H1 (cell line): Measurements from ENCODE around the gene SNAPIN. TPM values are rescaled to one million over a fixed set of nuclear protein-coding genes. Genes with fewer than 3 reads are reported as not detected.

Source experiments
- CTCF ChIA-PET: fragments of 300-600 bp; sonication (Branson Sonifier 250); formaldehyde crosslinking; loops from one replicate; lab custom pipeline; 2021; ENCODE audit not compliant: partially characterized antibody; lab: Charles Lee
- POLR2A ChIA-PET: fragments of 300-600 bp; sonication (Branson Sonifier 250); formaldehyde crosslinking; loops from one replicate; lab custom pipeline; 2021; ENCODE audit warnings: inconsistent platforms; ENCODE audit not compliant: partially characterized antibody; lab: Charles Lee
- DNase-seq, 2 experiments: peaks; one replicate each; pipeline versions ENCODE4 v3.0.0 to v3.0.0-alpha.2; 2010 to 2022; ENCODE audit warnings: low spot score in 2 of 2, low read depth in 1 of 2, mixed read lengths in 1 of 2
- FAIRE-seq: peaks from 2 replicates; lab custom pipeline; 2011; peaks lifted over from hg19 to GRCh38; lab: Jason Lieb, UNC
- H2AFZ ChIP-seq: 2 replicates; pipeline ENCODE4 v1.8.1; 2012; ENCODE audit warnings: low read length, inconsistent platforms
- H2AK5ac ChIP-seq: 2 replicates; pipeline ENCODE4 v1.6.1; 2013; ENCODE audit warnings: low read depth, low read length
- H2BK120ac ChIP-seq: replicated peaks from 2 replicates; pipeline ENCODE3; 2013; ENCODE audit warnings: low read depth, low read length, inconsistent platforms
- H2BK12ac ChIP-seq: 2 replicates; pipeline ENCODE4 v1.6.1; 2013; ENCODE audit warnings: low read depth, low read length
- H2BK15ac ChIP-seq: 2 replicates; pipeline ENCODE4 v1.6.1; 2013; ENCODE audit warnings: low read length
- H2BK20ac ChIP-seq: 2 replicates; pipeline ENCODE4 v1.6.1; 2013; ENCODE audit warnings: low read length
- H2BK5ac ChIP-seq: 2 replicates; pipeline ENCODE4 v1.6.1; 2013; ENCODE audit warnings: low read depth, low read length
- H3K14ac ChIP-seq: 2 replicates; pipeline ENCODE4 v1.6.1; 2013; ENCODE audit warnings: inconsistent platforms; ENCODE audit not compliant: insufficient read length
- H3K18ac ChIP-seq: 2 replicates; pipeline ENCODE4 v1.6.1; 2013; ENCODE audit warnings: low read length; ENCODE audit errors: extremely low read depth
- H3K23ac ChIP-seq: 2 replicates; pipeline ENCODE4 v1.6.1; 2013; ENCODE audit warnings: inconsistent platforms; ENCODE audit not compliant: insufficient read length
- H3K23me2 ChIP-seq: 2 replicates; pipeline ENCODE4 v1.6.1; 2013; ENCODE audit warnings: low read depth, low read length
- H3K27ac ChIP-seq: 2 replicates; pipeline ENCODE4 v1.6.1; 2011; ENCODE audit warnings: low read depth, low read length, inconsistent platforms
- H3K27me3 ChIP-seq, 4 experiments: replicated peaks in 1 of 4; 1 replicate in 1 of 4; 2 replicates in 3 of 4; pipeline versions ENCODE4 v1.6.1 to v1.8.1; 2011 to 2013; ENCODE audit warnings: low read length in 3 of 4, mild to moderate bottlenecking in 3 of 4, inconsistent platforms in 2 of 4, mixed read lengths in 2 of 4, moderate library complexity in 1 of 4; ENCODE audit not compliant: control insufficient read depth in 3 of 4, insufficient read depth in 3 of 4; ENCODE audit errors: extremely low read depth in 1 of 4
- H3K36me3 ChIP-seq, 4 experiments: 2 replicates each; pipeline versions ENCODE4 v1.6.1 to v1.8.1; 2011 to 2013; ENCODE audit warnings: mild to moderate bottlenecking in 4 of 4, low read length in 3 of 4, moderate library complexity in 2 of 4, control low read depth in 1 of 4, inconsistent platforms in 1 of 4; ENCODE audit not compliant: insufficient read depth in 4 of 4, control insufficient read depth in 2 of 4
- H3K4ac ChIP-seq: replicated peaks from 2 replicates; pipeline ENCODE3; 2013; ENCODE audit warnings: low read length, low read depth, mixed read lengths, inconsistent platforms; ENCODE audit not compliant: insufficient read length
- H3K4me1 ChIP-seq, 4 experiments: replicated peaks in 1 of 4; 1 replicate in 1 of 4; 2 replicates in 3 of 4; pipeline versions ENCODE4 v1.6.1 to v1.8.1; 2011 to 2013; ENCODE audit warnings: low read length in 3 of 4, inconsistent platforms in 2 of 4, mixed read lengths in 1 of 4; ENCODE audit not compliant: insufficient read depth in 4 of 4, control insufficient read depth in 3 of 4
- H3K4me2 ChIP-seq, 2 experiments: 2 replicates each; pipeline versions ENCODE4 v1.6.1 to v1.8.1; 2011 to 2013; ENCODE audit warnings: low read depth in 2 of 2, low read length in 2 of 2, control low read depth in 1 of 2, inconsistent platforms in 1 of 2, mild to moderate bottlenecking in 1 of 2; ENCODE audit not compliant: insufficient read depth in 1 of 2
- H3K4me3 ChIP-seq, 4 experiments: fragments of 200-600, 300-600 bp in 1 of 4; sonication (generic), shearing (Covaris generic), sonication (Bioruptor Twin) in 1 of 4; 2 replicates each; pipeline versions ENCODE4 v1.5.1 to v1.8.1; 2011 to 2016; ENCODE audit warnings: low read length in 4 of 4, low read depth in 3 of 4, control low read depth in 2 of 4, inconsistent platforms in 2 of 4, mild to moderate bottlenecking in 2 of 4, mixed read lengths in 1 of 4, moderate library complexity in 1 of 4; ENCODE audit not compliant: insufficient read depth in 2 of 4; ENCODE audit errors: extremely low read depth in 1 of 4
- H3K56ac ChIP-seq: replicated peaks from 2 replicates; pipeline ENCODE3; 2013; ENCODE audit warnings: low read depth, mild to moderate bottlenecking, mixed read lengths, low read length, inconsistent platforms; ENCODE audit not compliant: insufficient read length
- H3K79me1 ChIP-seq: 2 replicates; pipeline ENCODE4 v1.6.1; 2013; ENCODE audit warnings: low read depth, low read length, control low read depth
- H3K79me2 ChIP-seq, 2 experiments: 2 replicates each; pipeline versions ENCODE4 v1.6.1 to v1.8.1; 2012 to 2013; ENCODE audit warnings: low read length in 2 of 2, mild to moderate bottlenecking in 2 of 2, inconsistent platforms in 1 of 2; ENCODE audit not compliant: insufficient read depth in 2 of 2, control insufficient read depth in 1 of 2
- H3K9ac ChIP-seq, 4 experiments: replicated peaks in 1 of 4; 1 replicate in 1 of 4; 2 replicates in 3 of 4; pipeline versions ENCODE4 v1.6.1 to v1.8.1; 2011 to 2013; ENCODE audit warnings: low read depth in 3 of 4, low read length in 3 of 4, control low read depth in 2 of 4, mild to moderate bottlenecking in 2 of 4, moderate library complexity in 2 of 4, inconsistent platforms in 1 of 4; ENCODE audit errors: extremely low read depth in 1 of 4
- H3K9me3 ChIP-seq, 2 experiments: 2 replicates each; pipeline versions ENCODE4 v1.6.1 to v1.8.1; 2012 to 2013; ENCODE audit warnings: mild to moderate bottlenecking in 2 of 2, moderate library complexity in 2 of 2, control low read depth in 1 of 2, inconsistent platforms in 1 of 2, low read depth in 1 of 2, low read length in 1 of 2, mixed read lengths in 1 of 2; ENCODE audit not compliant: insufficient read depth in 2 of 2
- H4K20me1 ChIP-seq, 2 experiments: replicated peaks in 1 of 2; 2 replicates each; pipeline versions ENCODE3 to v1.8.1; 2011 to 2013; ENCODE audit warnings: inconsistent platforms in 2 of 2, low read length in 2 of 2, mild to moderate bottlenecking in 1 of 2; ENCODE audit not compliant: insufficient read depth in 2 of 2, control insufficient read depth in 1 of 2
- H4K5ac ChIP-seq: 2 replicates; pipeline ENCODE4 v1.6.1; 2013; ENCODE audit warnings: low read length, low read depth, mixed read lengths, inconsistent platforms; ENCODE audit not compliant: insufficient read length
- H4K8ac ChIP-seq: 2 replicates; pipeline ENCODE4 v1.8.0; 2013; ENCODE audit warnings: mild to moderate bottlenecking, moderate library complexity, low read length, inconsistent platforms; ENCODE audit not compliant: insufficient read depth; ENCODE audit errors: extremely low read depth
- H4K91ac ChIP-seq: replicated peaks from 2 replicates; pipeline ENCODE3; 2013; ENCODE audit warnings: low read length, mixed read lengths, inconsistent platforms; ENCODE audit not compliant: insufficient read length
- ASH2L ChIP-seq: fragments of 200-600, 300-600 bp; sonication (generic); IDR thresholded peaks from one replicate; pipeline ENCODE4 v1.7.1; 2017; ENCODE audit warnings: low read length
- CBX8 ChIP-seq: fragments of 300-800, 300-1000 bp; sonication (generic); IDR thresholded peaks from 2 replicates; pipeline ENCODE4 v1.7.1; 2016; ENCODE audit warnings: low read depth, low read length, borderline replicate concordance
- CHD1 ChIP-seq: IDR thresholded peaks from 2 replicates; pipeline ENCODE4 v1.6.1; 2012; ENCODE audit warnings: low read depth, low read length, improper control_type of control experiment
- CREB1 ChIP-seq: IDR thresholded peaks from 2 replicates; pipeline ENCODE4 v1.6.1; 2012; ENCODE audit warnings: inconsistent platforms
- KDM1A ChIP-seq: fragments of 200-600, 300-600 bp; sonication (generic); IDR thresholded peaks from 2 replicates; pipeline ENCODE4 v1.7.1; 2016; ENCODE audit warnings: mild to moderate bottlenecking, low read length, borderline replicate concordance
- KDM5A ChIP-seq: fragments of 200-600 bp; IDR thresholded peaks from 2 replicates; pipeline ENCODE4 v1.7.1; 2012; ENCODE audit warnings: mild to moderate bottlenecking, low read length, inconsistent platforms, mixed read lengths
- SIRT6 ChIP-seq: IDR thresholded peaks from one replicate; pipeline ENCODE4 v1.7.1; 2012; ENCODE audit warnings: low read length, inconsistent platforms
- WGBS, 2 experiments: shearing (Covaris generic) in 1 of 2; methylation state at CpG; one replicate each; pipeline versions ENCODE4 v1.1.6 to v1.1.7; 2013 to 2015; ENCODE audit warnings: low lambda C conversion rate in 2 of 2, mixed read lengths in 2 of 2, inconsistent platforms in 1 of 2, low coverage in 1 of 2, missing lambda C conversion rate in 1 of 2; ENCODE audit not compliant: insufficient replicate concordance in 2 of 2, insufficient coverage in 1 of 2, insufficient read length in 1 of 2; ENCODE audit errors: extremely low coverage in 1 of 2, missing lambda C conversion rate in 1 of 2; 5-methylcytosine and 5-hydroxymethylcytosine counted together
- polyA plus RNA-seq, 7 experiments: library from polyadenylated mRNA; depleted of rRNA in 3 of 7; stranded (reverse) in 5 of 7; unstranded in 2 of 7; fragments of >200 nt in 5 of 7; fragments of 200-250 nt in 2 of 7; gene quantifications; 1 replicate in 5 of 7; 2 replicates in 1 of 7; 4 replicates in 1 of 7; pipeline versions ENCODE4 v1.2.1 to v1.2.3, GENCODE V29; 2011 to 2013; ENCODE audit warnings: missing spikeins in 2 of 7, mixed read lengths in 2 of 7
- total RNA-seq: library from RNA; stranded (reverse); fragmentation: NEBNext Ultra II Directional; extraction: Animal tissue kit (Norgen Biotek cat#: 25700); gene quantifications from 2 replicates; pipeline ENCODE4 v1.2.1, GENCODE V29; 2021

The SNAPIN gene
- total and polyA plus RNA-seq, 2 of the 8 experiments (the other 6 are each of a cell fraction or from before 2014, with no cell fraction given), result 25.7 to 31.1 TPM

GRCh38 chr1:153616917-153617311 lies 41.6 kb upstream of the SNAPIN start:
- no peaks in the 10 kb centered on the region; a peak in 1 of 7 replicates for H3K27me3 ChIP-seq
- peak overlapping the region; percentile 15 for H3K18ac ChIP-seq
- 0 out of 2 replicates have a peak overlapping the region, but pooled peaks have one; percentile 44 for H2BK5ac ChIP-seq
- WGBS, 2 experiments, result 87% methylated on average over 5 of the region's 5 CpGs; no CpG with 5 or more reads in 1 of the 2 experiments
- H3K4ac ChIP-seq, result no peak overlapping the region
- no peak overlapping the region for H4K5ac ChIP-seq
- TF ChIP-seq CREB1 (no peak), KDM1A (no peak), CHD1 (no peak), SIRT6 (no peak), ASH2L (no peak), CBX8 (no peak), KDM5A (no peak)
- CTCF ChIA-PET, result interaction anchor here (1.1 to 15.9 kb wide), 23 partner anchors 10 to 268 kb away, joined by 3 to 224 read pairs (median 5); partner anchors contain the start of genes PGLYRP4, S100A1, S100A13 and S100A2
- H2BK12ac ChIP-seq, result peak overlapping the region; percentile 80; the same call in 1 of the 2 replicates
- no peak overlapping the region for H3K4me2 ChIP-seq
- no peak overlapping the region for H4K91ac ChIP-seq
- peaks cover 3% of the 10 kb centered on the region for H3K23me2 ChIP-seq
- H3K23ac ChIP-seq, result no peak overlapping the region
- no peaks in the 10 kb centered on the region for H4K20me1 ChIP-seq
- H2AK5ac ChIP-seq, result 0 out of 2 replicates have a peak overlapping the region, but pooled peaks have one; percentile 28
- no peak overlapping the region; the same call in none of the 2 replicates for H4K8ac ChIP-seq
- no peak overlapping the region for H3K56ac ChIP-seq
- POLR2A ChIA-PET, result interaction anchor here (15.3 kb wide), 1 partner anchor 11 kb away, joined by 261 read pairs; the partner anchor contains the start of genes CHTOP, S100A1 and S100A13
- peaks cover 0 to 6% (median 0%) of the 10 kb centered on the region in 4 experiments; a peak in 4 of 8 replicates for H3K36me3 ChIP-seq
- H2BK20ac ChIP-seq, result no peak overlapping the region
- H3K4me3 ChIP-seq, result no peak overlapping the region
- DNase-seq (no peak), FAIRE-seq (no peak)
- no peak overlapping the region for H3K27ac ChIP-seq
- H3K9ac ChIP-seq, result no peak overlapping the region
- no peaks in the 10 kb centered on the region for H3K79me2 ChIP-seq
- no peak overlapping the region for H2AFZ ChIP-seq
- 0 out of 2 replicates have a peak overlapping the region, but pooled peaks have one; percentile 67 for H2BK15ac ChIP-seq
- H3K14ac ChIP-seq, result no peak overlapping the region
- peaks cover 0 to 20% (median 9%) of the 10 kb centered on the region in 4 experiments; a peak in 6 of 7 replicates for H3K4me1 ChIP-seq
- H3K79me1 ChIP-seq, result no peaks in the 10 kb centered on the region
- no peaks in the 10 kb centered on the region for H3K9me3 ChIP-seq
- H2BK120ac ChIP-seq, result no peak overlapping the region
